IgD-negative memory B cell (primary cell): ENCODE measurements around the gene RGS6. TPM values are rescaled to one million over a fixed set of nuclear protein-coding genes. Genes with fewer than 3 reads are reported as not detected.

Experiments
- H3K27ac Mint-ChIP-seq, 3 donors: one replicate each; pipeline ENCODE4 v1.8.0; 2020 to 2022; ENCODE audit warnings: mild to moderate bottlenecking in 3 of 3, mixed read lengths in 3 of 3, moderate library complexity in 1 of 3
- H3K27me3 Mint-ChIP-seq: one replicate; pipeline ENCODE4 v1.8.0; 2021; ENCODE audit warnings: mixed read lengths
- H3K36me3 Mint-ChIP-seq: one replicate; pipeline ENCODE4 v1.8.0; 2020; ENCODE audit warnings: mild to moderate bottlenecking, mixed read lengths
- H3K4me1 Mint-ChIP-seq, 3 donors: one replicate each; pipeline ENCODE4 v1.8.0; 2020 to 2022; ENCODE audit warnings: mixed read lengths in 3 of 3, mild to moderate bottlenecking in 1 of 3
- H3K4me3 Mint-ChIP-seq, 4 donors: one replicate each; pipeline ENCODE4 v1.8.0; 2020 to 2022; ENCODE audit warnings: mild to moderate bottlenecking in 4 of 4, mixed read lengths in 4 of 4, moderate library complexity in 3 of 4
- H3K9me3 Mint-ChIP-seq, 3 donors: one replicate each; pipeline ENCODE4 v1.8.0; 2020 to 2021; ENCODE audit warnings: mixed read lengths in 3 of 3, mild to moderate bottlenecking in 1 of 3
- polyA plus RNA-seq: library from polyadenylated mRNA; unstranded; fragments of 300-500 nt; fragmentation: Illumina TruSeq; gene quantifications from one replicate; pipeline ENCODE4 v1.2.3, GENCODE V29; 2021

The RGS6 gene
- polyA plus RNA-seq, 1 donor from 2014 or later: not detected

GRCh38 chr14:72528863-72529175 lies 596.6 kb downstream of the RGS6 start:
- Mint-ChIP-seq H3K36me3 (peaks cover 8% of the 10 kb centered on the region), H3K4me3 (peak overlapping the region in 1 of 4 donors; percentile 31), H3K9me3 (peaks cover 5 to 13% (median 8%) of the 10 kb centered on the region in 3 donors), H3K27me3 (no peaks in the 10 kb centered on the region), H3K27ac (no peak overlapping the region), H3K4me1 (peaks cover 33 to 46% (median 46%) of the 10 kb centered on the region in 3 donors)

DNA sequence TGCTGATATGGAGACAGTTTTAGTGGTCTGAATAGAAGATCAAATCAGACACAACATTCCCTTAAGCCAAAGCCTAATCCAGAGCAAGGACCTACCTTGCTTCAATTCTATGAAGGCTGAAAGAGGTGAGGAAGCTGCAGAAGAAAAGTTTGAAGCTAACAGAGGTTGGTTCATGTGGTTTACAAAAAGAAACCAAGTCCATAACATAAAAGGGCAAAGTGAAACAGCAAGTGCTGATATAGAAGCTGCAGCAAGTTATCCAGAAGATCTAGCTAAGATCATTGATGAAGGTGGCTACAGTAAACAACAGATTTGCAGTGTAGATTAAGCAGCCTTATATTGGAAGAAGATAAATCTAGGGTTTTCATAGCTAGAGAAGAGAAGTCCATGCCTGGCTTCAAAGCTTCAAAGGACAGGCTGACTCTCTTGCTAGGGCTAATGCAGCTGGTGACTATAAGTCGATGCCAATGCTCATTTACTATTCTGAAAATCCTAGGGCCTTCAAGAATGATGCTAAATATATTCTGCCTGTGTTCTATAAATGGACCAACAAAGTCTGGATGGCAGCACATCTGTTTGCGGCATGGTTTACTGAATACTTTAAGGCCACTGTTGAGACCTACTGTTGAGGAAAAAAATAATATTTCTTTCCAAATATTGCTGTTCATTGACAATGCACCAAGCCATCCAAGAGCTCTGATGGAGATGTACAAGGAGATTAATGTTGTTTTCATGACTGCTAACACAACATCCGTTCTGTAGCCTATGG lies 600.6 kb downstream of the RGS6 start:
- Mint-ChIP-seq H3K4me1 (peaks cover 30 to 61% (median 47%) of the 10 kb centered on the region in 3 donors), H3K27me3 (no peaks in the 10 kb centered on the region), H3K9me3 (peaks cover 9 to 16% (median 9%) of the 10 kb centered on the region in 3 donors), H3K36me3 (peaks cover 11% of the 10 kb centered on the region), H3K27ac (peak overlapping the region in 1 of 3 donors; percentile 20), H3K4me3 (peak overlapping the region in 1 of 4 donors; percentile 4)

DNA sequence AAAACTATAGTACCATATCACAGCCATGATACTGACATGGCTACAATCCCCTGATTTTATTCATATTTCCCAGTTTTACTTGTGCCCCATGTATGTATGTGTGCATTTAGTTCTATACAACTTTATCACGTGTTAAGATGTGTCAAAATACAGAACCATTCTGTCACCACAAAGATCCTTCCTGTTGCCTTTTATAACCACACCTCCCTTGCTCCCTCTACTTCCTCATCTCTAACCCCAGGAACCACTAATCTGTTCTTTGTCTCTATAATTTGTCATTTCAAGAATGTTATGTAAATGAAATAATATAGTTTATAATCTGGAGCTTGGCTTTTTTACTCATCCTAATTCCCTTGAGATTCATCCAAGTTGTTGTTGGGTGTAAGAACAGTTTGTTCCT lies 603.3 kb downstream of the RGS6 start:
- H3K4me3 Mint-ChIP-seq: peak overlapping the region in 2 of 4 donors; percentile 12 to 53
- H3K27me3 Mint-ChIP-seq: no peaks in the 10 kb centered on the region
- H3K27ac Mint-ChIP-seq: peak overlapping the region in 1 of 3 donors; percentile 46
- H3K36me3 Mint-ChIP-seq: peaks cover 12% of the 10 kb centered on the region
- peaks cover 8 to 16% (median 9%) of the 10 kb centered on the region in 3 donors for H3K9me3 Mint-ChIP-seq
- peaks cover 29 to 55% (median 46%) of the 10 kb centered on the region in 3 donors for H3K4me1 Mint-ChIP-seq

- Mint-ChIP-seq H3K27ac (no peak overlapping the region), H3K36me3 (peaks cover 10% of the 10 kb centered on the region), H3K27me3 (no peaks in the 10 kb centered on the region), H3K9me3 (peaks cover 3 to 8% (median 7%) of the 10 kb centered on the region in 3 donors), H3K4me1 (peaks cover 28 to 43% (median 39%) of the 10 kb centered on the region in 3 donors), H3K4me3 (no peak overlapping the region)
Observed at GRCh38 chr14:72538387-72538786, 606.2 kb downstream of the RGS6 start.

GRCh38 chr14:72539661-72540315 lies 607.6 kb downstream of the RGS6 start:
- Mint-ChIP-seq H3K4me3 (peak overlapping the region in 3 of 4 donors; percentile 5 to 86 (median 19)), H3K27ac (peak overlapping the region in 1 of 3 donors; percentile 37), H3K9me3 (peaks cover 0 to 3% (median 0%) of the 10 kb centered on the region in 3 donors), H3K36me3 (peaks cover 4% of the 10 kb centered on the region), H3K27me3 (no peaks in the 10 kb centered on the region), H3K4me1 (peaks cover 20 to 42% (median 41%) of the 10 kb centered on the region in 3 donors)

DNA sequence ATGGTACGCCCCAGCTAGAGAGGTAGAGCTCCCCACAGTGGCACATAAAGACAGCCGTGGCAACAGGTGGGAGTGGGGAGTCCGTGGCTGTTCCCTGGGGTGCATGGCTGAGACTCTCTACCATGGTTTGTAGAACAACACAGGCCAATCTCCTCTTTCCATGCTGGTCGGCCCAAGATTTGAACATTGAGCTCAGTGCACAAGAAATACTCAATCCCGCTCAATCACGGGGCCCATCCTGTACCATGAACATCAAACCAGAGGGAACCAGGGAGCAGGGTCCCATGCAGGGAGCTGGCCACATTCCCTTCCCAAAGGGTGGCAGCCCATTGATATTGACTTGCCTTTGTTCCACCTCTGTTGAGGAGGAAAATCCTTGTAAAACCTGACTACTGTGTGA lies 608.6 kb downstream of the RGS6 start:
- peaks cover 19 to 43% (median 38%) of the 10 kb centered on the region in 3 donors for H3K4me1 Mint-ChIP-seq

DNA sequence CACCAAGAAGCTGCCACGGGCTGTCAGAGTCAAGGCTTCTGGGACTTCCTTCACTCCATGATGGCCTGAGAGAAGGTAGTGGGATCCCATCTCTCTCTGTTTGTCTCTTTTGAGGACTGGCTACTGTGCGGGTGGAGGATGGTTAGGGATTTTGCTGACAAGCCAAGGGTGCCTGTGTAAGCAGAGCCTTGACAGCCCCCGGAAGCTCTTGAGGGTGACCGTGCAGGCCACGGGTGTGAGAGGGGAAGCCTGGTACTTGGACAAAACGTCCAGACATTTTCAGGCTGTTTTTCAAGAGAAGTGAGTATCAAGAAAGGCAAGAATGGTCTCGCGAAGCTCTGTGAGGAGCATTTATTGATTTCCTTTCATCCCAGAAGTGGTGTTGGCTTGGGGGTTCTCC lies 609.3 kb downstream of the RGS6 start:
- Mint-ChIP-seq H3K36me3 (peaks cover 4% of the 10 kb centered on the region), H3K9me3 (no peaks in the 10 kb centered on the region), H3K27me3 (no peaks in the 10 kb centered on the region), H3K27ac (no peak overlapping the region), H3K4me3 (peak overlapping the region in 1 of 4 donors; percentile 47), H3K4me1 (peaks cover 23 to 41% (median 35%) of the 10 kb centered on the region in 3 donors)

More for the DNA sequence above, 608.6 kb downstream of the RGS6 start:
- no peaks in the 10 kb centered on the region for H3K27me3 Mint-ChIP-seq
- H3K27ac Mint-ChIP-seq: peak overlapping the region in 1 of 3 donors; percentile 9
- no peaks in the 10 kb centered on the region for H3K9me3 Mint-ChIP-seq
- H3K36me3 Mint-ChIP-seq: peaks cover 4% of the 10 kb centered on the region
- peak overlapping the region in 2 of 4 donors; percentile 27 to 28 for H3K4me3 Mint-ChIP-seq

DNA sequence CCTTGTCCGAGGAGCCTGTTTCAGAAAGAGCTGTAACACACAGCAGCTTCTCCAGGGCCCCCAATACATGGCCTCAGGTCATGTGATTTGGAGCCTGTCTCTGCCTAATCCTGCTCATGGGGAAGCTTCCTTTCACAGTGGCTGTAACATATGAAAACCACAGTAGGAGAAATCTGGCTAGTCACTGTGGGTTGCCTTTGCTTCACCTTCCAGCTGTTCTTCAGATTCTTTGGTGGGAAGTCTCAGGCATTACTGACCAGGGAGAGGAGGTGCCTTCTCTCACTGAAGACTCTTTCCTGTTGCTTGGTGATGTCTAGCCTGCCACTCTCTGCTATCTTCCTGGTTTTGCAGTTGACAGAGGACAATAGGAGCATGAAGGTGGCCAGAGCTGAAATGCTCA lies 611.1 kb downstream of the RGS6 start:
- H3K36me3 Mint-ChIP-seq: peaks cover 4% of the 10 kb centered on the region
- peak overlapping the region in 1 of 4 donors; percentile 52 for H3K4me3 Mint-ChIP-seq
- H3K4me1 Mint-ChIP-seq: peaks cover 25 to 36% (median 28%) of the 10 kb centered on the region in 3 donors
- H3K27me3 Mint-ChIP-seq: no peaks in the 10 kb centered on the region
- H3K27ac Mint-ChIP-seq: no peak overlapping the region
- no peaks in the 10 kb centered on the region for H3K9me3 Mint-ChIP-seq

DNA sequence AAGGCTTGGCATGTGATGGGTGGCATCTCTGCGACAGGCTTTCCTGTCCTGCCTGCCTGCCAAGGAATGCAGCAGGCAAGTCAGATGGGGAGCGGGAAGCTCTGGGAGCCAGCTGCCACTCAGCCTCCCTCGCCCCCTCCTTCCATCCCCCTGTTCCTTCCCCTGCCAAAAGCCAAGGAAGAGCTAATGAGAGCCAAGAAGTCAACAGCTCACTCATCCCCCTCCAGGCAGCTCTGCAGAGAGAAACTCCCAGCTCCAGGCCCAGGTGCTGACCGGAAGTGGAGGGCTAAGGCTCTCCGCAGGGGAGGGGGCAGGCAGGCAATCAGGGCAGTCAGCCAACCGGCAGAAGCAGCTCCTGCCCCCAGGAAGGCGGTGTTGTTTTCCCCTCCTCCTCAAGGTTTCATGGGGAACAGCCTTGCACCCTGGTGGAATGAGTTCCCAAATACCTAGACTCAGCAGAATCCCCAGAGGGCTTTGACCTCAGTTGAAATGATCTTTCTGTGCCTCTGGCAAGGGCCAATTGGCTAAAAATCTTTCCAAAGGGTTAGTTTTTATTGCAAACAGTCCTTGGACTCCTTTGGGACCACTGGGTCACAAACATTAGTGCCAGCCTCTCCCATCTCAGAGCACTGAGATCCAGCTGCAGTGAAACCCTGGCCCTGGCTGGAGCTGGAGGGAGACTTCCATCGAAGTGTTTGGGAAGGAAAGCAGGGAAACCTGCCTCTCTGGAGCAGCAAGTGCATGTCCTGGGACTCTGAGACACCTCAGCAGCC lies 612.6 kb downstream of the RGS6 start:
- Mint-ChIP-seq H3K27ac (peak overlapping the region in 1 of 3 donors; percentile 46), H3K4me1 (peaks cover 23 to 28% (median 25%) of the 10 kb centered on the region in 3 donors), H3K9me3 (no peaks in the 10 kb centered on the region), H3K36me3 (peaks cover 4% of the 10 kb centered on the region), H3K4me3 (no peak overlapping the region), H3K27me3 (no peaks in the 10 kb centered on the region)

- peaks cover 3% of the 10 kb centered on the region for H3K36me3 Mint-ChIP-seq
- no peaks in the 10 kb centered on the region for H3K9me3 Mint-ChIP-seq
- peak overlapping the region in 3 of 4 donors; percentile 4 to 83 (median 51) for H3K4me3 Mint-ChIP-seq
- H3K27me3 Mint-ChIP-seq: no peaks in the 10 kb centered on the region
- H3K27ac Mint-ChIP-seq: peak overlapping the region in 1 of 3 donors; percentile 67
- peaks cover 20 to 29% (median 25%) of the 10 kb centered on the region in 3 donors for H3K4me1 Mint-ChIP-seq
Observed at GRCh38 chr14:72545411-72546311, 613.4 kb downstream of the RGS6 start.

DNA sequence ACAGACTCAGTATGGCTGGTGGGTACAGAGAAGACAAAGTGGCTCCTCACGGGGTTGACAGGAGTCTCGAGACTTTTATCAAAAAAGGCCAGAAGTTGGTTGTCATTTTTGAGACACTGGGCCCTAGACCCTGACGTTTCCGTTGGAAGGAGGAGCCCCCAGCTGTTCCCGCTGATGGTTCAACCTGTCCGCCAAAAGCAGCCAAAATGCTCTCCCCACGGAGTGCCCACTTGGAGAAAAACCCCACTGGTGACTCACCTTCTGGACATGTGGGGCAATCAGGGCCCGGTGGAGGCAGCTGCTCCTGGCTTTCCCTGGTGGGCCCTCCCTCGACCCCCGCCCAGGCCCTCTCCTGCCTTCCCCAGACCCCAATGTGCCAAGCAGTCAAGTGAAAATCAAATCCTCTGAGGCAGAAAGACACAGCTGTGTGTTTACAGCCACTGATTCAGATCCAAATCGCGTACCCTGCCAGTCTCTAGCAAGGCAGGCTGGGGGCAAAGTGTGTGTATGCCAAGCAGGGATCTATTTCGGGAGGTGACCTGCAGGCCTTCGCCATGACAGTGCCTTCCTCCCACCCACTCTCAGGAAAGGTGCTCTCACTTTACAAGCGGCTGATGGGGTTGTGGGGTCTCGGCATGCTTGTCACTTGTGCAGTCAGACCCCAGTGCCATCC lies 614.3 kb downstream of the RGS6 start:
- H3K27ac Mint-ChIP-seq: peak overlapping the region in 1 of 3 donors; percentile 69
- no peaks in the 10 kb centered on the region for H3K27me3 Mint-ChIP-seq
- peaks cover 4% of the 10 kb centered on the region for H3K36me3 Mint-ChIP-seq
- H3K9me3 Mint-ChIP-seq: no peaks in the 10 kb centered on the region
- H3K4me1 Mint-ChIP-seq: peaks cover 17 to 29% (median 25%) of the 10 kb centered on the region in 3 donors
- peak overlapping the region in 2 of 4 donors; percentile 51 to 83 for H3K4me3 Mint-ChIP-seq

GRCh38 chr14:72547999-72548398 lies 615.8 kb downstream of the RGS6 start:
- no peak overlapping the region for H3K27ac Mint-ChIP-seq

GRCh38 chr14:72549026-72549425 lies 616.8 kb downstream of the RGS6 start:
- Mint-ChIP-seq H3K4me1 (peaks cover 12 to 23% (median 16%) of the 10 kb centered on the region in 3 donors), H3K27ac (no peak overlapping the region), H3K9me3 (no peaks in the 10 kb centered on the region), H3K27me3 (peaks cover 2% of the 10 kb centered on the region), H3K36me3 (peaks cover 3% of the 10 kb centered on the region), H3K4me3 (no peak overlapping the region)

More at GRCh38 chr14:72547999-72548398, 615.8 kb downstream of the RGS6 start:
- peaks cover 3% of the 10 kb centered on the region for H3K36me3 Mint-ChIP-seq
- peaks cover 16 to 29% (median 25%) of the 10 kb centered on the region in 3 donors for H3K4me1 Mint-ChIP-seq
- H3K27me3 Mint-ChIP-seq: no peaks in the 10 kb centered on the region
- no peak overlapping the region for H3K4me3 Mint-ChIP-seq
- no peaks in the 10 kb centered on the region for H3K9me3 Mint-ChIP-seq
